ENCODE data around the gene SPRED2. TPM values are rescaled to one million over a fixed set of nuclear protein-coding genes. Genes with fewer than 3 reads are reported as not detected.

Gene SPRED2
- total and polyA plus RNA-seq, 4 donors, result 6.7 to 7.5 (median 7.1) TPM

DNA sequence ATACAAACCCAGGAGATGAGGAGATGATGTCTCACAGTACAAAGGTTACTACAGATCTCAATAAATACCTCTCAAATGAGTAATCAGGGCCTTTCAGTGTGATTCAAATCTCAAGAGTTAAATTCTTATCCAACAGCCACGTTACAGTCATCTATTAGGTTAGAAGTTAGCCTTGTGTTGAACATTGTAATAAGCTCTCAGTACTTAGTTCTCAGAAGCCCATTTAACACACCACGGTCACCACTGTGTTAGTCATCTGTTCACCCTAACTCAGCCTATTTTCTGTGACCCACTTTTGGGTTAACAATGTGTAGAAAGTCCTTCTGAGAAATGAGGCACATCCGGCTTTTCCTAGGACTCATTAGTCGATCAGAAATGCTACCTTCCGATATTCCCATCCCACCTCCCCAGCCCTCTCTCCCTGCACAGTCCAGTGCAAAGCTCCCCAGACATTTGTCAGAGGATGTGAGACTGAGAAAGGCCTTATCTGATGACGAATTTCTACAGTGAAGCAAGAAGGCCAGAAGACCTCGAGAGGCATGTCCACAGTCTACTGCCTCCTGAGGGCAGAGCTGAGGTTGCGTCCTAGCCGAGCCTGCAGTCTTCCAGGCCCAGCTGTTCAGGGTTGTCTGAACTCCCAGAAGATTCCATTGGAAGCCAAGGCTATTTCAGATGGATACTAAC is 112.2 kb downstream of the SPRED2 start:
- Histone ChIP-seq H3K9me3 (ENCODE audit: control insufficient read depth in 4 of 4, low read length in 3 of 4) (no peaks in the 10 kb centered on the region), H3K4me1 (ENCODE audit: control insufficient read depth in 4 of 4, insufficient read depth in 4 of 4, low read length in 3 of 4) (peaks cover 0 to 5% (median 0%) of the 10 kb centered on the region in 4 donors), H3K36me3 (ENCODE audit: control insufficient read depth in 4 of 4, insufficient read depth in 3 of 4, low read depth in 1 of 4, low read length in 3 of 4) (peaks cover 0 to 6% (median 2%) of the 10 kb centered on the region in 4 donors), H3K9ac (ENCODE audit: low read depth in 1 of 2, low read length in 2 of 2) (no peak overlapping the region), H3K27ac (ENCODE audit: low read depth in 1 of 2, low read length in 2 of 2) (no peak overlapping the region), H3K4me3 (ENCODE audit: low read depth in 1 of 3, low read length in 3 of 3) (no peak overlapping the region), H3K27me3 (ENCODE audit: control insufficient read depth in 4 of 4, insufficient read depth in 4 of 4, low read length in 3 of 4) (no peaks in the 10 kb centered on the region)
- TF ChIP-seq HNF4G (IDR thresholded peaks at IDR 0.05), result no peak
- TF ChIP-seq YY1 (IDR thresholded peaks at IDR 0.05), result no peak
- no peak for TF ChIP-seq FOXA2 (IDR thresholded peaks at IDR 0.05)
- TF ChIP-seq JUND (IDR thresholded peaks at IDR 0.05), result no peak
- TF ChIP-seq, protein P1, sequence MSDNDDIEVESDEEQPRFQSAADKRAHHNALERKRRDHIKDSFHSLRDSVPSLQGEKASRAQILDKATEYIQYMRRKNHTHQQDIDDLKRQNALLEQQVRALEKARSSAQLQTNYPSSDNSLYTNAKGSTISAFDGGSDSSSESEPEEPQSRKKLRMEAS (IDR thresholded peaks at IDR 0.05), result no peak
- TF ChIP-seq REST (IDR thresholded peaks at IDR 0.05), result no peak
- TF ChIP-seq RXRA (IDR thresholded peaks at IDR 0.05), result no peak
- no peak for TF ChIP-seq NR2F2 (IDR thresholded peaks at IDR 0.05)
- no peak for TF ChIP-seq GABPA (IDR thresholded peaks at IDR 0.05 in 1 of 2, conservative IDR thresholded peaks at IDR 0.05 in 1 of 2)
- TF ChIP-seq SP1 (IDR thresholded peaks at IDR 0.05), result no peak
- no peak for TF ChIP-seq FOXA1 (IDR thresholded peaks at IDR 0.05)
- TF ChIP-seq TAF1 (conservative IDR thresholded peaks at IDR 0.05), result no peak
- TF ChIP-seq, protein P2, sequence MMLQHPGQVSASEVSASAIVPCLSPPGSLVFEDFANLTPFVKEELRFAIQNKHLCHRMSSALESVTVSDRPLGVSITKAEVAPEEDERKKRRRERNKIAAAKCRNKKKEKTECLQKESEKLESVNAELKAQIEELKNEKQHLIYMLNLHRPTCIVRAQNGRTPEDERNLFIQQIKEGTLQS (IDR thresholded peaks at IDR 0.05), result no peak
- TF ChIP-seq, protein P3, sequence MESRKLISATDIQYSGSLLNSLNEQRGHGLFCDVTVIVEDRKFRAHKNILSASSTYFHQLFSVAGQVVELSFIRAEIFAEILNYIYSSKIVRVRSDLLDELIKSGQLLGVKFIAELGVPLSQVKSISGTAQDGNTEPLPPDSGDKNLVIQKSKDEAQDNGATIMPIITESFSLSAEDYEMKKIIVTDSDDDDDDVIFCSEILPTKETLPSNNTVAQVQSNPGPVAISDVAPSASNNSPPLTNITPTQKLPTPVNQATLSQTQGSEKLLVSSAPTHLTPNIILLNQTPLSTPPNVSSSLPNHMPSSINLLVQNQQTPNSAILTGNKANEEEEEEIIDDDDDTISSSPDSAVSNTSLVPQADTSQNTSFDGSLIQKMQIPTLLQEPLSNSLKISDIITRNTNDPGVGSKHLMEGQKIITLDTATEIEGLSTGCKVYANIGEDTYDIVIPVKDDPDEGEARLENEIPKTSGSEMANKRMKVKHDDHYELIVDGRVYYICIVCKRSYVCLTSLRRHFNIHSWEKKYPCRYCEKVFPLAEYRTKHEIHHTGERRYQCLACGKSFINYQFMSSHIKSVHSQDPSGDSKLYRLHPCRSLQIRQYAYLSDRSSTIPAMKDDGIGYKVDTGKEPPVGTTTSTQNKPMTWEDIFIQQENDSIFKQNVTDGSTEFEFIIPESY (IDR thresholded peaks at IDR 0.05), result no peak
- no peak for TF ChIP-seq HNF4A (conservative IDR thresholded peaks at IDR 0.05)
- no peak for TF ChIP-seq CTCF (IDR thresholded peaks at IDR 0.05; ENCODE audit: low read depth, low read length, missing input control)
- TF ChIP-seq RAD21 (IDR thresholded peaks at IDR 0.05), result no peak
- TF ChIP-seq EGR1 (IDR thresholded peaks at IDR 0.05; ENCODE audit: low read depth in 2 of 2), result no peak
- 84% methylated on average over 9 of the region's 9 CpGs for WGBS
- DNase-seq (ENCODE audit: low spot score), result no peak
